Left ventricle myocardium inferior (tissue), 1 donor: ENCODE results near the gene NHSL1. TPM values are rescaled to one million over a fixed set of nuclear protein-coding genes. Genes with fewer than 3 reads are reported as not detected.

ENCODE experiments used
- DNase-seq: peaks from one replicate; pipeline ENCODE4 v3.0.0-alpha.2; 2020
- H3K27ac ChIP-seq: fragments of 200-600 bp; replicated peaks from 2 replicates; pipeline ENCODE4 v1.8.0; 2021
- H3K27me3 ChIP-seq: fragments of 200-600 bp; 2 replicates; pipeline ENCODE4 v1.8.0; 2021; ENCODE audit warnings: low read depth
- H3K36me3 ChIP-seq: fragments of 200-600 bp; 2 replicates; pipeline ENCODE4 v1.8.0; 2021
- H3K4me1 ChIP-seq: fragments of 200-600 bp; 2 replicates; pipeline ENCODE4 v1.8.0; 2021
- H3K4me3 ChIP-seq: fragments of 200-600 bp; 2 replicates; pipeline ENCODE4 v1.8.0; 2021; ENCODE audit warnings: mild to moderate bottlenecking, moderate library complexity
- H3K9me3 ChIP-seq: fragments of 200-600 bp; replicated peaks from 2 replicates; pipeline ENCODE4 v1.8.0; 2021
- intact Hi-C: fragments of 100-400 bp; cut with micrococcal nuclease; formaldehyde crosslinking; loops from one replicate; pipeline ENCODE4 v1.11.0; 2022
- long read RNA-seq: library from polyadenylated mRNA; unstranded; transcript quantifications from one replicate; pipeline ENCODE4 v2.0.0, GENCODE V29; 2021
- total RNA-seq: library from RNA; stranded (reverse); fragmentation: NEBNext Ultra II Directional; extraction: Animal tissue kit (Norgen Biotek cat#: 25700); gene quantifications from one replicate; pipeline ENCODE4 v1.2.1, GENCODE V29; 2021
- TF ChIP-seq, protein P1 (sequence below): fragments of 200-600 bp; IDR thresholded peaks from 2 replicates; pipeline ENCODE4 v1.8.0; 2021; ENCODE audit warnings: antibody characterized with exemption, mild to moderate bottlenecking, borderline replicate concordance
- donor health status: DM: no; HTN: yes; CAD: no; lungs with severe emphysema.

Gene NHSL1, protein sequence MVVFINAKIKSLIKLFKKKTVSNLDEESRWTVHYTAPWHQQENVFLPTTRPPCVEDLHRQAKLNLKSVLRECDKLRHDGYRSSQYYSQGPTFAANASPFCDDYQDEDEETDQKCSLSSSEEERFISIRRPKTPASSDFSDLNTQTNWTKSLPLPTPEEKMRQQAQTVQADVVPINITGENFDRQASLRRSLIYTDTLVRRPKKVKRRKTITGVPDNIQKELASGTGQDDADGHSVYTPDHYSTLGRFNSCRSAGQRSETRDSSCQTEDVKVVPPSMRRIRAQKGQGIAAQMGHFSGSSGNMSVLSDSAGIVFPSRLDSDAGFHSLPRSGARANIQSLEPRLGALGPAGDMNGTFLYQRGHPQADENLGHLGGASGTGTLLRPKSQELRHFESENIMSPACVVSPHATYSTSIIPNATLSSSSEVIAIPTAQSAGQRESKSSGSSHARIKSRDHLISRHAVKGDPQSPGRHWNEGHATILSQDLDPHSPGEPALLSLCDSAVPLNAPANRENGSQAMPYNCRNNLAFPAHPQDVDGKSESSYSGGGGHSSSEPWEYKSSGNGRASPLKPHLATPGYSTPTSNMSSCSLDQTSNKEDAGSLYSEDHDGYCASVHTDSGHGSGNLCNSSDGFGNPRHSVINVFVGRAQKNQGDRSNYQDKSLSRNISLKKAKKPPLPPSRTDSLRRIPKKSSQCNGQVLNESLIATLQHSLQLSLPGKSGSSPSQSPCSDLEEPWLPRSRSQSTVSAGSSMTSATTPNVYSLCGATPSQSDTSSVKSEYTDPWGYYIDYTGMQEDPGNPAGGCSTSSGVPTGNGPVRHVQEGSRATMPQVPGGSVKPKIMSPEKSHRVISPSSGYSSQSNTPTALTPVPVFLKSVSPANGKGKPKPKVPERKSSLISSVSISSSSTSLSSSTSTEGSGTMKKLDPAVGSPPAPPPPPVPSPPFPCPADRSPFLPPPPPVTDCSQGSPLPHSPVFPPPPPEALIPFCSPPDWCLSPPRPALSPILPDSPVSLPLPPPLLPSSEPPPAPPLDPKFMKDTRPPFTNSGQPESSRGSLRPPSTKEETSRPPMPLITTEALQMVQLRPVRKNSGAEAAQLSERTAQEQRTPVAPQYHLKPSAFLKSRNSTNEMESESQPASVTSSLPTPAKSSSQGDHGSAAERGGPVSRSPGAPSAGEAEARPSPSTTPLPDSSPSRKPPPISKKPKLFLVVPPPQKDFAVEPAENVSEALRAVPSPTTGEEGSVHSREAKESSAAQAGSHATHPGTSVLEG (N-terminal part only)
- total RNA-seq, result 44.7 TPM
- long read RNA-seq, partial matches to known transcripts, result 16 of 16 reads
- long read RNA-seq, other reads (novel, unspliced or antisense), result 0 of 16 reads

DNA sequence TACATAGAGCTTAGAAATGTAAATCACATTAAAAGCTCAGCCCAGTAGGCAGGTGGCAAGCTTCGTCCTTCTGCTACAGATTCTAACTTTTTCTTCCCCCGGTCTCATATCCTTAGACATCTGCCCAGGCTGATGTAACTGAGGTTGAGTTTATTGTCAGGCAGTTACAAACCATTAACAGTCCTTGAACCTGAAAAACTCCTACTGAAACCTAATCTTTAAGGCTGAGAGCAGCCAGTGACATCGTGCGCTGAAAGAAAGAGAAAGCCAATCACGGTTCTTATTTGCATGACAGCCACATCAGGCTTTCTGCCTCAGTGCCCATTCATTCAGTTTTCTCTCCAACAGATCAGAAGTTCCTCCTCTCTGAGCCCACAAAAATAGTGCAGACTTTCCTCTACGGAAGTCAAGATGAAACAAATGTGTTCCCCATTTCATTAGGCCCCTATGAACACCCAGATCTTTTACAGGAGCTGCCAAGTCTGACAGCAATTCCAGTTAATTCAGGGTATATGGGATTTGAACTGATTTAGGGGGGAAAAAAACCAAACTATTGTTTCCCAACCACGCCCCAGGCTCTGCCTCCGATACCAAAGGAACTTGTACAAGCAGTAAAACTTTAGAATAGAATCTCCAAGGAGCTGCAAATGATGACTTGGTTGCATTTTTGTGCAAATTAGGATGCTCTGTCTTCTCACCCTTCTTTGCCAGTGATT, at the start of gene NHSL1:
Gene NHSL1 (minus strand): TSS at position 192 of the 716 bp plus-strand sequence. CDS start 204 bp downstream, outside the sequence.
- Histone ChIP-seq H3K27ac (peak within 1 kb of the TSS; percentile 22), H3K27me3 (no peaks in the 10 kb centered on the region), H3K4me3 (no peak within 1 kb of the TSS), H3K9me3 (no peaks in the 10 kb centered on the region), H3K4me1 (peaks cover 50% of the 10 kb centered on the region), H3K36me3 (peaks cover 10% of the 10 kb centered on the region)
- intact Hi-C loops, result loop anchor here (10.0 kb wide), 1 partner anchor 65 kb away; no protein-coding TSS in a partner anchor
- DNase-seq, result no peak
- TF ChIP-seq, protein P1, sequence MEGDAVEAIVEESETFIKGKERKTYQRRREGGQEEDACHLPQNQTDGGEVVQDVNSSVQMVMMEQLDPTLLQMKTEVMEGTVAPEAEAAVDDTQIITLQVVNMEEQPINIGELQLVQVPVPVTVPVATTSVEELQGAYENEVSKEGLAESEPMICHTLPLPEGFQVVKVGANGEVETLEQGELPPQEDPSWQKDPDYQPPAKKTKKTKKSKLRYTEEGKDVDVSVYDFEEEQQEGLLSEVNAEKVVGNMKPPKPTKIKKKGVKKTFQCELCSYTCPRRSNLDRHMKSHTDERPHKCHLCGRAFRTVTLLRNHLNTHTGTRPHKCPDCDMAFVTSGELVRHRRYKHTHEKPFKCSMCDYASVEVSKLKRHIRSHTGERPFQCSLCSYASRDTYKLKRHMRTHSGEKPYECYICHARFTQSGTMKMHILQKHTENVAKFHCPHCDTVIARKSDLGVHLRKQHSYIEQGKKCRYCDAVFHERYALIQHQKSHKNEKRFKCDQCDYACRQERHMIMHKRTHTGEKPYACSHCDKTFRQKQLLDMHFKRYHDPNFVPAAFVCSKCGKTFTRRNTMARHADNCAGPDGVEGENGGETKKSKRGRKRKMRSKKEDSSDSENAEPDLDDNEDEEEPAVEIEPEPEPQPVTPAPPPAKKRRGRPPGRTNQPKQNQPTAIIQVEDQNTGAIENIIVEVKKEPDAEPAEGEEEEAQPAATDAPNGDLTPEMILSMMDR, result no peak

DNA sequence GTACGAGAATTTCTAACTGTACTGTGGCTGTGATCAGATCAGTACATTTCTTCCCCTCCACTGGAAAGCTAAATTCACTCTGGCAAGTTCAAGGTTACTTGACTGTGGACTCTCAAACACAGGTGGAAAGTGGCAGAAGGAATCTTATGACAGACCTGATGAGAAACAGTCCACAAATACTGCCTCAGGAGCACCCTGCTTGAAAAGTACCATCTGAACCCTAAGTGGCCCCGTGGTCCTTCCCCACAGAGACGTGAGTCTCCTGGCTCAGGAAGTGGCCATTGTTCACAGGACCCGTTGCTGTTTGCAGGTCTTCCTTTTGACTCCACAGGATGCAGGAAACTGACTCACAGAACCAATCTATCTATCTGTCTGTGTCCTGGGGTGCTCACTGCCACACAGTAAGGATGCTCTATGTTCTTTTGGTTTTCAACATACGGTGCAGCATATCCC, 47.5 kb upstream of the NHSL1 start:
- H3K4me1 ChIP-seq, result peaks cover 46% of the 10 kb centered on the region
- no peaks in the 10 kb centered on the region for H3K9me3 ChIP-seq
- intact Hi-C loops, result no loop called here
- no peak overlapping the region for H3K4me3 ChIP-seq
- TF ChIP-seq, protein P1, result no peak
- H3K36me3 ChIP-seq, result no peaks in the 10 kb centered on the region
- DNase-seq, result no peak
- no peaks in the 10 kb centered on the region for H3K27me3 ChIP-seq
- peak overlapping the region; percentile 83 for H3K27ac ChIP-seq

DNA sequence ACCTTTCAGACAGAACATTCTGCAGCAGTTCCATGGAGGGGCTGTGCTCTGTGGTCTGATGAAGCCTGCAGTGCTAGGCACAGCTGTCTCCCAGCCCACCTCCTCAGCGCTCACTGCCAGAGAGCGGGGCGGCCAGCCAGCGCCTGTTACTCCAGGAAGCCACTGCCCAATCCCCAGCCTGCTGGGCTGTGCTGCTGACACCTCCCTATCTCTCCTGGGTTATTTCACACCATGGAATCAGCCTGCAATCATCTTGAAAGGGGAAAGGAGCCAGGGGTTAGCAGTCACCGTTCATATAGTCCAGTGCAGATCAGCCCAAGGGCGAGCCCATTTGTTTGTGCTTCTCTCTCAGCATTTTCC, 46.3 kb upstream of the NHSL1 start:
- intact Hi-C loops, result no loop called here
- no peaks in the 10 kb centered on the region for H3K9me3 ChIP-seq
- TF ChIP-seq, protein P1, result no peak
- peak overlapping the region; percentile 65 for H3K4me3 ChIP-seq
- no peaks in the 10 kb centered on the region for H3K36me3 ChIP-seq
- peak overlapping the region; percentile 83 for H3K27ac ChIP-seq
- H3K4me1 ChIP-seq, result peaks cover 53% of the 10 kb centered on the region
- peak; percentile 84 for DNase-seq
- no peaks in the 10 kb centered on the region for H3K27me3 ChIP-seq

DNA sequence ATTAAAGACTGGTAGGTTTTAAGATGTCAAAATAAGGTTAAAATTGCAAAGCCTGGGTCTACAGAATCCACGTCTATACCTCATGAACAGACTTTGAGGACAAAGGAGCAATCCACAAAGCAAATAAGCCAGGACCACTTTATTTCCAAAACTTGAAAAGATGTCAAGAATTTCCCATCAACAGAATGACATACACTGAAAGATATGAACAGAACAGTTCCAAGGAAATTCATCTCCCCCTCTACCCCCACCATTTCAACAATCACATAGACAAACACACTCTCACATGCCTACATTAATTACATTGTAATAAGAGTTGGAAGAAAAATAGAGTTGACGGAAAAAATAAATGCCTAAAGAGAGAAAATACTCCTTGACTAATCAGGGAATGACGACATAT, 45.2 kb upstream of the NHSL1 start:
- H3K4me3 ChIP-seq, result peak overlapping the region; percentile 65
- H3K9me3 ChIP-seq, result no peaks in the 10 kb centered on the region
- H3K4me1 ChIP-seq, result peaks cover 56% of the 10 kb centered on the region
- no peak for DNase-seq
- H3K27ac ChIP-seq, result peak overlapping the region; percentile 83
- H3K27me3 ChIP-seq, result no peaks in the 10 kb centered on the region
- no peaks in the 10 kb centered on the region for H3K36me3 ChIP-seq
- intact Hi-C loops, result no loop called here
- TF ChIP-seq, protein P1, result no peak
